Measurements from ENCODE around the gene REXO4.
"Not testable (repeated sequence)": the region's sequence is repeated elsewhere in the genome, so short reads cannot be mapped to it uniquely, and the experiment has no call there.

REXO4 gene

DNA sequence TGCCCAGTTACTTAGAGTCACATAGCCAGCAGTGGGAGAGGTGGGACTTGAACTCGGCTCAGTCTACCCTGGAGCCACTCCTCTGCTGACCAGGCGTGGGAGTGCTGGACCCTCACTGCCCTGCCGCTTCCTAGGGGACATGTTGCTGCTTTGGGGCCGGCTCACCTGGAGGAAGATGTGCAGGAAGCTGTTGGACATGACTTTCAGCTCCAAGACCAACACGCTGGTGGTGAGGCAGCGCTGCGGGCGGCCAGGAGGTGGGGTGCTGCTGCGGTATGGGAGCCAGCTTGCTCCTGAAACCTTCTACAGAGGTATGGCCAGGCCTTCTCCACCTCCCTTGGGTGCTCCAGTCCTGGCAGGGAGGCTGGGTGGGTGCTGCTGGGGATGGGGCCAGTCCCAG, 38.6 kb upstream of the REXO4 start:
- no peak overlapping the region for H3K4me3 ChIP-seq (ENCODE audit: low read depth, low read length)
- TF ChIP-seq, protein P1, sequence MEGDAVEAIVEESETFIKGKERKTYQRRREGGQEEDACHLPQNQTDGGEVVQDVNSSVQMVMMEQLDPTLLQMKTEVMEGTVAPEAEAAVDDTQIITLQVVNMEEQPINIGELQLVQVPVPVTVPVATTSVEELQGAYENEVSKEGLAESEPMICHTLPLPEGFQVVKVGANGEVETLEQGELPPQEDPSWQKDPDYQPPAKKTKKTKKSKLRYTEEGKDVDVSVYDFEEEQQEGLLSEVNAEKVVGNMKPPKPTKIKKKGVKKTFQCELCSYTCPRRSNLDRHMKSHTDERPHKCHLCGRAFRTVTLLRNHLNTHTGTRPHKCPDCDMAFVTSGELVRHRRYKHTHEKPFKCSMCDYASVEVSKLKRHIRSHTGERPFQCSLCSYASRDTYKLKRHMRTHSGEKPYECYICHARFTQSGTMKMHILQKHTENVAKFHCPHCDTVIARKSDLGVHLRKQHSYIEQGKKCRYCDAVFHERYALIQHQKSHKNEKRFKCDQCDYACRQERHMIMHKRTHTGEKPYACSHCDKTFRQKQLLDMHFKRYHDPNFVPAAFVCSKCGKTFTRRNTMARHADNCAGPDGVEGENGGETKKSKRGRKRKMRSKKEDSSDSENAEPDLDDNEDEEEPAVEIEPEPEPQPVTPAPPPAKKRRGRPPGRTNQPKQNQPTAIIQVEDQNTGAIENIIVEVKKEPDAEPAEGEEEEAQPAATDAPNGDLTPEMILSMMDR (IDR thresholded peaks at IDR 0.05; ENCODE audit: low read depth, low read length) = no peak

DNA sequence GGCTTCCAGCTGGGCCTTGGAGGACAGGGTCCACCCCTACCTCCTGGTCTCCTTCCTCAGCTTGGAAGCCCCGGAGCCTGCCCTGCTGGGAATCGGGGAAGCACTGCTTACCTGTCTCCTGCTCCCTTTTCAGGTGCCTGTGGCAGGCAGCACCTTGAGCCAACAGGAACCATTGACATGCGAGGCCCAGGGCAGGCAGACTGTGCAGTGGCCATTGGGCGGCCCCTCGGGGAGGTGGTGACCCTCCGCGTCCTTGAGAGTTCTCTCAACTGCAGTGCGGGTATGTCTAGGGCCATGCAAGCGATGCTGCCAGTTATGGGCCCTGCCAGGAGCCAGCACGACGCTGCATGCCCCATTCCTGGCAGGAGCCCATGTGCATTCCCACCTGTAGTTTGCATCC, 38.1 kb upstream of the REXO4 start:
- TF ChIP-seq, protein P1 (IDR thresholded peaks at IDR 0.05; ENCODE audit: low read depth, low read length) = no peak
- H3K4me3 ChIP-seq (ENCODE audit: low read depth, low read length) = no peak overlapping the region

DNA sequence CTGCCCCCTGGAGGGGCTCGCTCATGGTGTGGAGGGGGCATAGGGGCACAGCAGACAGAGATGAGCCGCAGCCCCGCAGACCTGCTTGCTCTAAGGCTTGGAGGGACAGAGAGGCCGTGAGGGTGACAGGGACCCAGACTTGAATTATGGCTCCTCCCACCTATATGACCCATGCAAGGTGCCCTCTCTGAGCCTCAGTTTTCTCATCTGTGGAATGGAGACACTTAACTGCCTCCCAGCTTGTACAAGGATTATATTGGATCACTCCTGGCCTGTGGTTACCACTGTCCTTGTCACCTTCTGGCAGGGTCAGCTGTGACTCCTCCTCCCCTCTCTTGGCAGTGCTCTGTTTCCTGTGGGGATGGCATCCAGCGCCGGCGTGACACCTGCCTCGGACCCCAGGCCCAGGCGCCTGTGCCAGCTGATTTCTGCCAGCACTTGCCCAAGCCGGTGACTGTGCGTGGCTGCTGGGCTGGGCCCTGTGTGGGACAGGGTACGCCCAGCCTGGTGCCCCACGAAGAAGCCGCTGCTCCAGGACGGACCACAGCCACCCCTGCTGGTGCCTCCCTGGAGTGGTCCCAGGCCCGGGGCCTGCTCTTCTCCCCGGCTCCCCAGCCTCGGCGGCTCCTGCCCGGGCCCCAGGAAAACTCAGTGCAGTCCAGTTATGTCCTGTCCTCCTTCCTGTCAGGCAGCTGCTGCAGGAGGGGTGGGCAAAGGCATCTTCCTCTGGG, 37.3 kb upstream of the REXO4 start:
- no peak overlapping the region for H3K4me3 ChIP-seq (ENCODE audit: low read depth, low read length)
- TF ChIP-seq, protein P1 (IDR thresholded peaks at IDR 0.05; ENCODE audit: low read depth, low read length) = no peak

DNA sequence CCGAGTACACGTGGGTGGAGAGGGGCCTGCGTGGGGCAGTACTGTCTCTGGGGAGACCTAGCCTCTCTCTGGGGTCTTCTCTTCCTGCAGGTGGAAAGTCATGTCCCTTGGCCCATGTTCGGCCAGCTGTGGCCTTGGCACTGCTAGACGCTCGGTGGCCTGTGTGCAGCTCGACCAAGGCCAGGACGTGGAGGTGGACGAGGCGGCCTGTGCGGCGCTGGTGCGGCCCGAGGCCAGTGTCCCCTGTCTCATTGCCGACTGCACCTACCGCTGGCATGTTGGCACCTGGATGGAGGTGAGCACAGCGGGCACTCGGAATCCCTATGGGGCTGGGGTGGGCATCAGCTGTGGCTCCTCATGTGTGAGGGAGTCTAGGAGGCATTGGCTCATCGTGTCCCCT, 36.5 kb upstream of the REXO4 start:
- TF ChIP-seq, protein P1 (IDR thresholded peaks at IDR 0.05; ENCODE audit: low read depth, low read length) = no peak

DNA sequence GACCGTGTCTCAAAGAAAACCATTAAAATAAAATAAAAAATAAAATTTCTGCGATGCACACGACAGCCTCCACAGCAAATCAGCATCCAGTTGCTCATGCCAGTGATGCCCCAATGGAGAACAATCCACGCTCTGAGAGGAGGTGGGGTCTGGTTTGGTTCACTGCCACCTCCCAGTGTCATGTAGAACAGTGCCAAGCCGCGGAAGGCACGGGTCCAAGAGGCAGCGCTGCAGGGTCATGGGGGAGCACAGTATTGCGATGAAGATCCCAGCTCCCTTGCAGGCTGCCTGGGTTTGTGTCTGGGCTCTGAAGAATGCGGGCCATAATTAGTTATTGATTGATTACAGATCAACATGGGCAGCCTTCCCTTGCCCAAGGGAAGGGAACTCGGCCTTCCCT, 35.8 kb upstream of the REXO4 start:
- H3K4me3 ChIP-seq (ENCODE audit: low read depth, low read length) = no peak overlapping the region
- TF ChIP-seq, protein P1 (IDR thresholded peaks at IDR 0.05; ENCODE audit: low read depth, low read length) = no peak

More for the DNA sequence above, 36.5 kb upstream of the REXO4 start:
- no peak overlapping the region for H3K4me3 ChIP-seq (ENCODE audit: low read depth, low read length)

DNA sequence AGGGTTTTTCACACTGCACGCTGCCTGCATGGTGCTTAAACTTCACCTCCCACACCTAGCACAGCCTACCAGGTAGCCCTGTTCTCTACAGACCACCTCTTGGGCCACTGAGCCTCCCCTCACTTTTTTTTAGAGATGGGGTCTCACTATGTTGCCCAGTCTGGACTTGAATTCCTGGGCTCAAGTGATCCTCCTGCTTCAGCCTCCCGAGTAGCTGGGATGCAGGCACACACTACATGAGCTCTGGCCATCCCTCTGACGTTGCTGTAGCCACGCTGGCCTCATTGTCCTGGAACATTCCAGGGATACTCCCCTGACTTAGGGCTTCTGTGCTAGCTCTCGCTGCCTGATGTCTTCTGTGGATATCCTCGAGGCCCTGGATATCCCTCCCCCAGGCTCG, 34.8 kb upstream of the REXO4 start:
- H3K4me3 ChIP-seq (ENCODE audit: low read depth, low read length) = no peak overlapping the region
- TF ChIP-seq, protein P1 (IDR thresholded peaks at IDR 0.05; ENCODE audit: low read depth, low read length) = no peak

DNA sequence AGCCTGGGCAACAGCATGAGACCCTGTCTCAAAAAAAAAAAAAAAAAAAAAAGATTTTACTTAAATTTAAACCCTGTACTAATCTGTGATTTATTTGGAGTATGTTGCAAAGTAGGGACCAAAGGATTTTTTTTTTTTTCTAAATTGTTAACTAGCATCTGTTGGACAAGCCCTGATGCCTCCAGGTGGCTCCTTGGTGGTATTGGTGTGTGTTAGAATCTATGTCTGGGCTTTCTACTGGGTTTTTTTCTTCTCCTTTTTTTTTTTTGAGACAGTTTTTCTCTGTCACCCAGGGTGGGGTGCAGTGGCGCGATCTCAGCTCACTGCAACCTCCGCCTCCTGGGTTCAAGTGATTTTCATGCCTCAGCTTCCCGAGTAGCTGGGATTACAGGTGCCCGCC, 34.1 kb upstream of the REXO4 start:
- not testable (repeated sequence) for H3K4me3 ChIP-seq (ENCODE audit: low read depth, low read length)

DNA sequence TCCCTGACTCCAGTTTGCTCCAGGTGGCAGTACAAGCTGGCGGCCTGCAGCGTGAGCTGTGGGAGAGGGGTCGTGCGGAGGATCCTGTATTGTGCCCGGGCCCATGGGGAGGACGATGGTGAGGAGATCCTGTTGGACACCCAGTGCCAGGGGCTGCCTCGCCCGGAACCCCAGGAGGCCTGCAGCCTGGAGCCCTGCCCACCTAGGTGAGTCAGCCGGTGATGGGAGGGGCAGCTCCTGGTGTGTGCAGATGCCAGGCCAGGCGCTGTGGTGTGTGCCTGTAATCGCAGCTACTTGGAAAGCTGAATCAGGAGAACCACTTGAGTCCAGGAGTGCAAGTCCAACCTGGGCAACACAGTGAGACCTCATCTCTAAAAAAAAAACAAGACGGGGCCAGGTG, 31.9 kb upstream of the REXO4 start:
- no peak overlapping the region for H3K4me3 ChIP-seq (ENCODE audit: low read depth, low read length)
- TF ChIP-seq, protein P1 (IDR thresholded peaks at IDR 0.05; ENCODE audit: low read depth, low read length) = no peak
